ENCODE measurements around the gene NT5E. TPM values are rescaled to one million over a fixed set of nuclear protein-coding genes. Genes with fewer than 3 reads are reported as not detected.

NT5E gene
- total RNA-seq, 1 experiment from 2014 or later, result 0.52 TPM

DNA sequence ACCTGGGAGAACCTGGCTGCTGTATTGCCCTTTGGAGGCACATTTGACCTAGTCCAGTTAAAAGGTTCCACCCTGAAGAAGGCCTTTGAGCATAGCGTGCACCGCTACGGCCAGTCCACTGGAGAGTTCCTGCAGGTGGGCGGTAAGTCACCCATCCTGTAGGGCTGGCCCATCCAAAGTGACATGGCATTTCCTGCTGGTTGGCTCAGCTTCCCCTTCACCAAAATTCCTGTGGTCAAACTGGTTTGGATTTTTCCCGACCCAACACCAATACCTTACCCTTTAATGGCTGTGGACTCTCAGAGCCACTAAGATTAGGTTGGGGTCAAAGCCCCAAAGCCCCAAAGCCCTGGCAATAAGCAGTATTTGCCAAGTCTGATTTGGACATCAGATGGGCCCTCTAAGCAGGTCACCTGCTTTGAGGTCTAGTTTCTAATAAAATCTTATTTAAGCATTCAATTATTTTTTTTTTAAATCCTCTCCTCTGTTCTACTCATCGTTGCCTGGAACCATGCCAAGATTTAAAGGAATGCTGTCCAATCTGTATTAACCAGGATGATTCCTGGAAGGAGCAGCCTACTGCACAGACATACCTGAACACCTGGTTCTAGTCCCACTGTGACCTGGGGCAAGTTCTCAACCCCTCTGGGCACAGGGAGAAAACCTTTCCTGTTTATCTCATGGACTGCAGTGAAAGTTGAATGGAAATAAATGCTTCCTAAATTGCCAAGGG lies 40.8 kb downstream of the NT5E start:
- H3K9ac ChIP-seq (ENCODE audit: extremely low read depth, insufficient read length, low read length), result no peak overlapping the region

More for the DNA sequence above, 40.8 kb downstream of the NT5E start:
- no peaks in the 10 kb centered on the region for H3K4me1 ChIP-seq (ENCODE audit: insufficient read depth, low read length)
- no peaks in the 10 kb centered on the region for H3K9me3 ChIP-seq (ENCODE audit: control insufficient read depth, low read depth, low read length)
- no peaks in the 10 kb centered on the region for H3K4me1 Mint-ChIP-seq
- H2BK12ac ChIP-seq (ENCODE audit: insufficient read length, low read depth, low read length), result no peak overlapping the region
- no peak overlapping the region for H3K4ac ChIP-seq (ENCODE audit: low read depth, low read length)
- no peaks in the 10 kb centered on the region for H3K27me3 ChIP-seq (ENCODE audit: insufficient read depth, low read length)
- no peak overlapping the region for H3K4me3 Mint-ChIP-seq
- H3K23ac ChIP-seq (ENCODE audit: insufficient read length, low read depth, low read length), result no peak overlapping the region
- no peak overlapping the region for H3K14ac ChIP-seq (ENCODE audit: insufficient read depth, low read length)
- no peaks in the 10 kb centered on the region for H3K79me2 ChIP-seq (ENCODE audit: insufficient read depth, low read length)
- no peak overlapping the region for H2AK5ac ChIP-seq (ENCODE audit: insufficient read length, low read length)
- peaks cover 0 to 1% of the 10 kb centered on the region in 2 experiments; a peak in 1 of 5 replicates for H3K9me3 Mint-ChIP-seq
- no peak overlapping the region for H2BK15ac ChIP-seq (ENCODE audit: low read depth, low read length)
- H4K8ac ChIP-seq (replicated peaks; ENCODE audit: insufficient read length, low read depth, low read length), result no peak overlapping the region
- no peaks in the 10 kb centered on the region; a peak in 1 of 7 replicates for H3K36me3 Mint-ChIP-seq (ENCODE audit: insufficient read depth in 1 of 3, low read depth in 3 of 3)
- H2BK5ac ChIP-seq (ENCODE audit: insufficient read length, low read length), result no peak overlapping the region
- no peak for DNase-seq
- H4K91ac ChIP-seq (ENCODE audit: insufficient read length, low read depth, low read length), result no peak overlapping the region
- H3T11ph ChIP-seq (ENCODE audit: low read length), result no peak overlapping the region
- WGBS (ENCODE audit: extremely low coverage, insufficient read length, low lambda C conversion rate), result no CpG with 5 or more reads among the region's 6 CpGs
- H2BK20ac ChIP-seq (ENCODE audit: low read depth, low read length, poor library complexity, severe bottlenecking), result no peak overlapping the region
- no peak overlapping the region for H3K56ac ChIP-seq (ENCODE audit: insufficient read length, low read depth, low read length)
- no peak overlapping the region for H3K4me2 ChIP-seq (ENCODE audit: insufficient read depth, insufficient read length, low read length)
- H4K5ac ChIP-seq (ENCODE audit: insufficient read length, low read depth, low read length), result no peak overlapping the region
- no peaks in the 10 kb centered on the region for H3K79me1 ChIP-seq (ENCODE audit: insufficient read depth, low read depth, low read length, poor library complexity, severe bottlenecking)
- no peaks in the 10 kb centered on the region; the same call in 1 of the 2 replicates for H3K27me3 Mint-ChIP-seq (ENCODE audit: low read depth)
- no peak overlapping the region for H3K27ac ChIP-seq (ENCODE audit: insufficient read length, low read depth, low read length)
- H3K23me2 ChIP-seq (ENCODE audit: insufficient read length, low read depth, low read length, poor library complexity, severe bottlenecking), result no peaks in the 10 kb centered on the region
- H3K27ac Mint-ChIP-seq, result no peak overlapping the region; a peak in 1 of 7 replicates
- no peak overlapping the region for H2BK120ac ChIP-seq (ENCODE audit: low read depth, low read length, poor library complexity, severe bottlenecking)
- TF ChIP-seq, protein P1, sequence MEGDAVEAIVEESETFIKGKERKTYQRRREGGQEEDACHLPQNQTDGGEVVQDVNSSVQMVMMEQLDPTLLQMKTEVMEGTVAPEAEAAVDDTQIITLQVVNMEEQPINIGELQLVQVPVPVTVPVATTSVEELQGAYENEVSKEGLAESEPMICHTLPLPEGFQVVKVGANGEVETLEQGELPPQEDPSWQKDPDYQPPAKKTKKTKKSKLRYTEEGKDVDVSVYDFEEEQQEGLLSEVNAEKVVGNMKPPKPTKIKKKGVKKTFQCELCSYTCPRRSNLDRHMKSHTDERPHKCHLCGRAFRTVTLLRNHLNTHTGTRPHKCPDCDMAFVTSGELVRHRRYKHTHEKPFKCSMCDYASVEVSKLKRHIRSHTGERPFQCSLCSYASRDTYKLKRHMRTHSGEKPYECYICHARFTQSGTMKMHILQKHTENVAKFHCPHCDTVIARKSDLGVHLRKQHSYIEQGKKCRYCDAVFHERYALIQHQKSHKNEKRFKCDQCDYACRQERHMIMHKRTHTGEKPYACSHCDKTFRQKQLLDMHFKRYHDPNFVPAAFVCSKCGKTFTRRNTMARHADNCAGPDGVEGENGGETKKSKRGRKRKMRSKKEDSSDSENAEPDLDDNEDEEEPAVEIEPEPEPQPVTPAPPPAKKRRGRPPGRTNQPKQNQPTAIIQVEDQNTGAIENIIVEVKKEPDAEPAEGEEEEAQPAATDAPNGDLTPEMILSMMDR (conservative IDR thresholded peaks at IDR 0.05), result no peak
- no peak overlapping the region for H2AFZ ChIP-seq (ENCODE audit: low read length)
- no peaks in the 10 kb centered on the region for H4K20me1 ChIP-seq (ENCODE audit: control insufficient read depth, insufficient read depth, insufficient read length)
- no peak overlapping the region for H3K18ac ChIP-seq (ENCODE audit: insufficient read length, low read depth, low read length)
